HepG2 (cell line): Measurements from ENCODE around the gene TBC1D2B.

Experiments used
- HIVEP1 ChIP-seq: sonication (generic); formaldehyde crosslinking; IDR thresholded peaks from 2 replicates; pipeline ENCODE4 v1.4.0; 2020; ENCODE audit warnings: mild to moderate bottlenecking, missing genetic modification reagents
- NFE2L1 ChIP-seq: sonication (generic); formaldehyde crosslinking; IDR thresholded peaks from 2 replicates; pipeline ENCODE4 v1.4.0; 2020; ENCODE audit warnings: missing genetic modification reagents, mild to moderate bottlenecking, borderline replicate concordance
- POLR2A ChIP-seq, 2 experiments: IDR thresholded peaks; 2 replicates each; pipeline ENCODE4 v1.6.1; 2011; ENCODE audit warnings: low read depth in 2 of 2, low read length in 2 of 2, mild to moderate bottlenecking in 1 of 2, moderate library complexity in 1 of 2; ENCODE audit not compliant: insufficient read depth in 1 of 2
- ZKSCAN8 ChIP-seq: IDR thresholded peaks from 2 replicates; pipeline ENCODE4 v1.6.1; 2016; ENCODE audit warnings: borderline replicate concordance, missing genetic modification reagents, missing compliant biosample characterization
- TF ChIP-seq, protein P1 (sequence below): sonication (generic); formaldehyde crosslinking; IDR thresholded peaks from 2 replicates; pipeline ENCODE4 v1.5.0; 2020; ENCODE audit warnings: mild to moderate bottlenecking, missing genetic modification reagents, moderate library complexity
- TF ChIP-seq, protein P2 (sequence below): sonication (generic); formaldehyde crosslinking; IDR thresholded peaks from one replicate; pipeline ENCODE4 v1.5.1; 2020; ENCODE audit warnings: mild to moderate bottlenecking, missing genetic modification reagents; ENCODE audit errors: not compliant biosample characterization

DNA sequence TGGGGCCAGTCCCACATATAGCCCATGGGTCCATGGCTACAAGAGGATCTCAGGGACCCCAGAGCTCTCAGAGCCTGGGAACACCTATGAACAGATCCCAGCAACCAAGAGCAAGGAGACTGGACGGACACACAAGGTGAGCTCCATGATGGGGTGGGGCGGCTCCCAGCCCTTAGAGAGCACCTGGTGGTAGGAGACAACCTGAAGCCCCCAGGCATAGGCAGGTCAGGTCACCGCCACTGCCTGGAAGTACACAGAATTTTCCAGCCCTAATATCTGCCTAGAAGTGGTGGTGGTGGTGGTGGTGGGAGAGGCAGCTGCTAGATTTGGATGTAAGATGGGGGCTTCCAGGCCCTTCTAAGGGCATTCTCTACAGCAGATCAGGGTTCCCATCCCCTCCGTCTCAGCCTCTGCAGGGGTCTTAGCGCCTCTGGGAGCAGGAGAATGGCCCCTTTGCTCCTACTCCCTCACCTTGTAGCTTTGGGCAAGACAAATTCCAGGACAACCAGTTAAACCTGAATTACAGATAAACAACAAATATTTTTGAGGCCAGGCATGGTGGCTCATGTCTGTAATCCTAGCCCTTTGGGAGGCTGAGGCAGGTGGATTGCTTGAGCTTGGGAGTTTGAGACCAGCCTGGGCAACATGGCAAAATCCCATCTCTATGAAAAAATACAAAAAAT lies 24.1 kb upstream of the TBC1D2B start:
- TF ChIP-seq HIVEP1 (CRISPR knock-in tag) (no peak), ZKSCAN8 (CRISPR knock-in tag) (no peak), NFE2L1 (no peak), POLR2A (IDR thresholded peaks at IDR 0.05; ENCODE audit: insufficient read depth in 1 of 2, low read depth in 2 of 2, low read length in 2 of 2) (no peak)
- TF ChIP-seq, protein P1, sequence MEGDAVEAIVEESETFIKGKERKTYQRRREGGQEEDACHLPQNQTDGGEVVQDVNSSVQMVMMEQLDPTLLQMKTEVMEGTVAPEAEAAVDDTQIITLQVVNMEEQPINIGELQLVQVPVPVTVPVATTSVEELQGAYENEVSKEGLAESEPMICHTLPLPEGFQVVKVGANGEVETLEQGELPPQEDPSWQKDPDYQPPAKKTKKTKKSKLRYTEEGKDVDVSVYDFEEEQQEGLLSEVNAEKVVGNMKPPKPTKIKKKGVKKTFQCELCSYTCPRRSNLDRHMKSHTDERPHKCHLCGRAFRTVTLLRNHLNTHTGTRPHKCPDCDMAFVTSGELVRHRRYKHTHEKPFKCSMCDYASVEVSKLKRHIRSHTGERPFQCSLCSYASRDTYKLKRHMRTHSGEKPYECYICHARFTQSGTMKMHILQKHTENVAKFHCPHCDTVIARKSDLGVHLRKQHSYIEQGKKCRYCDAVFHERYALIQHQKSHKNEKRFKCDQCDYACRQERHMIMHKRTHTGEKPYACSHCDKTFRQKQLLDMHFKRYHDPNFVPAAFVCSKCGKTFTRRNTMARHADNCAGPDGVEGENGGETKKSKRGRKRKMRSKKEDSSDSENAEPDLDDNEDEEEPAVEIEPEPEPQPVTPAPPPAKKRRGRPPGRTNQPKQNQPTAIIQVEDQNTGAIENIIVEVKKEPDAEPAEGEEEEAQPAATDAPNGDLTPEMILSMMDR: no peak
- TF ChIP-seq, protein P2, sequence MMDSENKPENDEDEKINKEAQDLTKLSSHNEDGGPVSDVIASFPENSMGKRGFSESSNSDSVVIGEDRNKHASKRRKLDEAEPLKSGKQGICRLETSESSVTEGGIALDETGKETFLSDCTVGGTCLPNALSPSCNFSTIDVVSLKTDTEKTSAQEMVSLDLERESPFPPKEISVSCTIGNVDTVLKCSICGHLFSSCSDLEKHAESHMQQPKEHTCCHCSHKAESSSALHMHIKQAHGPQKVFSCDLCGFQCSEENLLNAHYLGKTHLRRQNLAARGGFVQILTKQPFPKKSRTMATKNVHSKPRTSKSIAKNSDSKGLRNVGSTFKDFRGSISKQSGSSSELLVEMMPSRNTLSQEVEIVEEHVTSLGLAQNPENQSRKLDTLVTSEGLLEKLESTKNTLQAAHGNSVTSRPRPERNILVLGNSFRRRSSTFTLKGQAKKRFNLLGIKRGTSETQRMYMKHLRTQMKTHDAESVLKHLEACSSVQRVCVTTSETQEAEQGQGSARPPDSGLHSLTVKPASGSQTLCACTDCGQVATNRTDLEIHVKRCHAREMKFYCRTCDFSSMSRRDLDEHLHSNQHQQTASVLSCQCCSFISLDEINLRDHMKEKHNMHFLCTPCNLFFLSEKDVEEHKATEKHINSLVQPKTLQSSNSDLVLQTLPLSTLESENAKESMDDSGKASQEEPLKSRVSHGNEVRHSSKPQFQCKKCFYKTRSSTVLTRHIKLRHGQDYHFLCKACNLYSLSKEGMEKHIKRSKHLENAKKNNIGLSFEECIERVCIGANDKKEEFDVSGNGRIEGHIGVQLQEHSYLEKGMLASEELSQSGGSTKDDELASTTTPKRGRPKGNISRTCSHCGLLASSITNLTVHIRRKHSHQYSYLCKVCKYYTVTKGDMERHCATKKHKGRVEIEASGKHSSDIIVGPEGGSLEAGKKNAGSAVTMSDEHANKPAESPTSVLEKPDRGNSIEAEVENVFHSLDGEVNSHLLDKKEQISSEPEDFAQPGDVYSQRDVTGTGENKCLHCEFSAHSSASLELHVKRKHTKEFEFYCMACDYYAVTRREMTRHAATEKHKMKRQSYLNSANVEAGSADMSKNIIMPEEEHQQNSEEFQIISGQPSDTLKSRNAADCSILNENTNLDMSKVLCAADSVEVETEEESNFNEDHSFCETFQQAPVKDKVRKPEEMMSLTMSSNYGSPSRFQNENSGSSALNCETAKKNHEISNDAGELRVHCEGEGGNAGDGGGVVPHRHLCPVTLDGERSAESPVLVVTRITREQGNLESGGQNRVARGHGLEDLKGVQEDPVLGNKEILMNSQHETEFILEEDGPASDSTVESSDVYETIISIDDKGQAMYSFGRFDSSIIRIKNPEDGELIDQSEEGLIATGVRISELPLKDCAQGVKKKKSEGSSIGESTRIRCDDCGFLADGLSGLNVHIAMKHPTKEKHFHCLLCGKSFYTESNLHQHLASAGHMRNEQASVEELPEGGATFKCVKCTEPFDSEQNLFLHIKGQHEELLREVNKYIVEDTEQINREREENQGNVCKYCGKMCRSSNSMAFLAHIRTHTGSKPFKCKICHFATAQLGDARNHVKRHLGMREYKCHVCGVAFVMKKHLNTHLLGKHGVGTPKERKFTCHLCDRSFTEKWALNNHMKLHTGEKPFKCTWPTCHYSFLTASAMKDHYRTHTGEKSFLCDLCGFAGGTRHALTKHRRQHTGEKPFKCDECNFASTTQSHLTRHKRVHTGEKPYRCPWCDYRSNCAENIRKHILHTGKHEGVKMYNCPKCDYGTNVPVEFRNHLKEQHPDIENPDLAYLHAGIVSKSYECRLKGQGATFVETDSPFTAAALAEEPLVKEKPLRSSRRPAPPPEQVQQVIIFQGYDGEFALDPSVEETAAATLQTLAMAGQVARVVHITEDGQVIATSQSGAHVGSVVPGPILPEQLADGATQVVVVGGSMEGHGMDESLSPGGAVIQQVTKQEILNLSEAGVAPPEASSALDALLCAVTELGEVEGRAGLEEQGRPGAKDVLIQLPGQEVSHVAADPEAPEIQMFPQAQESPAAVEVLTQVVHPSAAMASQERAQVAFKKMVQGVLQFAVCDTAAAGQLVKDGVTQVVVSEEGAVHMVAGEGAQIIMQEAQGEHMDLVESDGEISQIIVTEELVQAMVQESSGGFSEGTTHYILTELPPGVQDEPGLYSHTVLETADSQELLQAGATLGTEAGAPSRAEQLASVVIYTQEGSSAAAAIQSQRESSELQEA (CRISPR knock-in tag): no peak
